Keratinocyte (primary cell): Measurements from ENCODE around the gene TSHZ2. TPM values are rescaled to one million over a fixed set of nuclear protein-coding genes. Genes with fewer than 3 reads are reported as not detected.

ENCODE experiments used
- DNase-seq: peaks from one replicate; pipeline ENCODE4 v3.0.0-alpha.2; 2011; ENCODE audit warnings: low read depth, missing footprints, low spot score
- FAIRE-seq: peaks from 2 replicates; lab custom pipeline; 2011; peaks lifted over from hg19 to GRCh38; lab: Jason Lieb, UNC
- H2AFZ ChIP-seq: 2 replicates; pipeline ENCODE4 v1.6.0; 2012; ENCODE audit warnings: low read length, control low read depth, inconsistent platforms; ENCODE audit not compliant: control insufficient read depth
- H3K27ac ChIP-seq: 2 replicates; pipeline ENCODE4 v1.5.1; 2011; ENCODE audit warnings: low read length; ENCODE audit not compliant: control insufficient read depth, insufficient read depth
- H3K27me3 ChIP-seq: 3 replicates; pipeline ENCODE4 v1.6.0; 2011; ENCODE audit warnings: low read length; ENCODE audit not compliant: control insufficient read depth, insufficient read depth; ENCODE audit errors: extremely low read depth
- H3K36me3 ChIP-seq, 2 experiments: 2 replicates in 1 of 2; 3 replicates in 1 of 2; pipeline ENCODE4 v1.5.1; 2011; ENCODE audit warnings: low read length in 2 of 2, mild to moderate bottlenecking in 1 of 2; ENCODE audit not compliant: control insufficient read depth in 2 of 2, insufficient read depth in 2 of 2; ENCODE audit errors: extremely low read depth in 1 of 2
- H3K4me1 ChIP-seq: 3 replicates; pipeline ENCODE4 v1.5.1; 2011; ENCODE audit warnings: low read length; ENCODE audit not compliant: control insufficient read depth, insufficient read depth; ENCODE audit errors: extremely low read depth
- H3K4me2 ChIP-seq: 3 replicates; pipeline ENCODE4 v1.6.0; 2011; ENCODE audit warnings: low read depth, low read length; ENCODE audit not compliant: control insufficient read depth, insufficient read depth; ENCODE audit errors: extremely low read depth
- H3K4me3 ChIP-seq, 3 experiments: fragments of 200-600 bp in 1 of 3; sonication (generic) in 1 of 3; 2 replicates in 2 of 3; 3 replicates in 1 of 3; pipeline ENCODE4 v1.5.1; 2011 to 2016; ENCODE audit warnings: low read length in 3 of 3, mild to moderate bottlenecking in 3 of 3, control low read depth in 2 of 3, inconsistent platforms in 1 of 3, low read depth in 1 of 3, mixed read lengths in 1 of 3, mixed run types in 1 of 3, moderate library complexity in 1 of 3; ENCODE audit not compliant: control insufficient read depth in 2 of 3, insufficient read depth in 2 of 3; ENCODE audit errors: extremely low read depth in 1 of 3
- H3K79me2 ChIP-seq: 2 replicates; pipeline ENCODE4 v1.6.0; 2012; ENCODE audit warnings: low read length; ENCODE audit not compliant: control insufficient read depth, insufficient read depth
- H3K9ac ChIP-seq: 3 replicates; pipeline ENCODE4 v1.6.0; 2011; ENCODE audit warnings: low read length; ENCODE audit not compliant: control insufficient read depth, insufficient read depth; ENCODE audit errors: extremely low read depth
- H3K9me1 ChIP-seq: 3 replicates; pipeline ENCODE4 v1.6.0; 2011; ENCODE audit warnings: low read length; ENCODE audit not compliant: control insufficient read depth, insufficient read depth; ENCODE audit errors: extremely low read depth
- H3K9me3 ChIP-seq: 2 replicates; pipeline ENCODE4 v1.5.1; 2012; ENCODE audit warnings: low read depth, low read length; ENCODE audit not compliant: control insufficient read depth
- H4K20me1 ChIP-seq: 3 replicates; pipeline ENCODE4 v1.6.0; 2011; ENCODE audit warnings: low read length; ENCODE audit not compliant: control insufficient read depth, insufficient read depth; ENCODE audit errors: extremely low read depth
- CTCF ChIP-seq, 3 experiments: IDR thresholded peaks in 1 of 3; conservative IDR thresholded peaks in 1 of 3; optimal IDR thresholded peaks in 1 of 3; 2 replicates in 2 of 3; 3 replicates in 1 of 3; pipeline versions ENCODE3 to v1.5.1; 2011; ENCODE audit warnings: low read length in 3 of 3, mild to moderate bottlenecking in 3 of 3, moderate library complexity in 2 of 3, control low read depth in 1 of 3, inconsistent platforms in 1 of 3; ENCODE audit not compliant: insufficient read depth in 2 of 3; ENCODE audit errors: extremely low read depth in 1 of 3
- EZH2 ChIP-seq: IDR thresholded peaks from one replicate; pipeline ENCODE4 v1.6.1; 2012; ENCODE audit warnings: inconsistent platforms, mild to moderate bottlenecking, low read length, moderate library complexity
- dilution Hi-C: fragments of 300-500 bp; cut with MboI; formaldehyde crosslinking; loops from one replicate; pipeline ENCODE4 v1.7.0; 2020; ENCODE audit warnings: low sequenced_read_pairs; ENCODE audit not compliant: extremely low pct_ligation_motif_present
- polyA plus RNA-seq, 5 experiments: library from polyadenylated mRNA; depleted of rRNA in 3 of 5; stranded (reverse) in 3 of 5; stranded (forward) in 1 of 5; unstranded in 1 of 5; fragments of >200 nt; gene quantifications; 1 replicate in 1 of 5; 2 replicates in 3 of 5; 3 replicates in 1 of 5; pipeline versions ENCODE4 v1.2.1 to v1.2.3, GENCODE V29; 2011 to 2012; ENCODE audit warnings: missing spikeins in 2 of 5, low read depth in 1 of 5, low replicate concordance in 1 of 5

The TSHZ2 gene
- polyA plus RNA-seq, 1 donor (not counting 4 experiments of a cell fraction or from before 2014, with no cell fraction given): 1.1 TPM

- dilution Hi-C loops: no loop called here
These were observed 357.6 kb downstream of the TSHZ2 start for GRCh38 chr20:53329781-53330180.

GRCh38 chr20:53330601-53331140, 358.5 kb downstream of the TSHZ2 start:
- no peaks in the 10 kb centered on the region for H3K79me2 ChIP-seq
- no peaks in the 10 kb centered on the region for H3K9me3 ChIP-seq
- H3K27me3 ChIP-seq: no peaks in the 10 kb centered on the region
- H4K20me1 ChIP-seq: no peaks in the 10 kb centered on the region
- H3K4me3 ChIP-seq: no peak overlapping the region
- dilution Hi-C loops: no loop called here
- FAIRE-seq (no peak), DNase-seq (no peak)
- no peaks in the 10 kb centered on the region for H3K9me1 ChIP-seq
- H3K36me3 ChIP-seq: no peaks in the 10 kb centered on the region
- no peak overlapping the region for H3K4me2 ChIP-seq
- no peak overlapping the region for H3K27ac ChIP-seq
- H3K9ac ChIP-seq: no peak overlapping the region
- peaks cover 4% of the 10 kb centered on the region for H3K4me1 ChIP-seq
- TF ChIP-seq CTCF (optimal IDR thresholded peaks at IDR 0.05 in 1 of 3, IDR thresholded peaks at IDR 0.05 in 1 of 3, conservative IDR thresholded peaks at IDR 0.05 in 1 of 3; ENCODE audit: extremely low read depth in 1 of 3, insufficient read depth in 2 of 3, low read length in 3 of 3) (no peak), EZH2 (no peak)
- no peak overlapping the region for H2AFZ ChIP-seq

More at GRCh38 chr20:53329781-53330180, 357.6 kb downstream of the TSHZ2 start:
- Histone ChIP-seq H3K79me2 (no peaks in the 10 kb centered on the region), H3K27me3 (no peaks in the 10 kb centered on the region), H3K9me1 (no peaks in the 10 kb centered on the region), H3K9ac (no peak overlapping the region), H3K9me3 (no peaks in the 10 kb centered on the region), H4K20me1 (no peaks in the 10 kb centered on the region), H3K36me3 (no peaks in the 10 kb centered on the region), H3K4me2 (no peak overlapping the region), H3K4me3 (no peak overlapping the region), H3K4me1 (peaks cover 4% of the 10 kb centered on the region), H3K27ac (no peak overlapping the region), H2AFZ (no peak overlapping the region)
- FAIRE-seq (no peak), DNase-seq (no peak)
- no peak for TF ChIP-seq EZH2
- no peak for TF ChIP-seq CTCF (optimal IDR thresholded peaks at IDR 0.05 in 1 of 3, IDR thresholded peaks at IDR 0.05 in 1 of 3, conservative IDR thresholded peaks at IDR 0.05 in 1 of 3; ENCODE audit: extremely low read depth in 1 of 3, insufficient read depth in 2 of 3, low read length in 3 of 3)
